H1 (cell line): Measurements from ENCODE around the gene PPP1CB. TPM values are rescaled to one million over a fixed set of nuclear protein-coding genes. Genes with fewer than 3 reads are reported as not detected.

Experiments used
- BCL11A ChIP-seq, 2 experiments: IDR thresholded peaks; one replicate each; pipeline ENCODE4 v1.6.1; 2011; ENCODE audit warnings: low read depth in 2 of 2, low read length in 2 of 2, mild to moderate bottlenecking in 2 of 2
- CBX5 ChIP-seq: fragments of 300-800, 300-1000 bp; sonication (generic); IDR thresholded peaks from 2 replicates; pipeline ENCODE4 v1.7.1; 2016; ENCODE audit warnings: antibody characterized with exemption, low read length, low read depth
- CTBP2 ChIP-seq: IDR thresholded peaks from 2 replicates; pipeline ENCODE4 v1.7.0; 2011; ENCODE audit warnings: borderline replicate concordance, mild to moderate bottlenecking, moderate library complexity, mixed read lengths, low read length; ENCODE audit not compliant: insufficient read depth, insufficient read length
- HDAC2 ChIP-seq, 2 experiments: fragments of 300-600 bp in 1 of 2; sonication (generic) in 1 of 2; IDR thresholded peaks; 2 replicates each; pipeline ENCODE4 v1.6.1; 2011 to 2012; ENCODE audit warnings: low read depth in 2 of 2, low read length in 2 of 2, mild to moderate bottlenecking in 2 of 2, moderate library complexity in 2 of 2, borderline replicate concordance in 1 of 2, inconsistent platforms in 1 of 2
- JUN ChIP-seq: IDR thresholded peaks from 2 replicates; pipeline ENCODE4 v1.6.1; 2011; ENCODE audit warnings: low read depth, mild to moderate bottlenecking, improper control_type of control experiment, low read length
- POLR2AphosphoS5 ChIP-seq: IDR thresholded peaks from 2 replicates; pipeline ENCODE4 v1.6.1; 2011; ENCODE audit warnings: low read depth, low read length
- RNF2 ChIP-seq: fragments of 200-900, 300-1000 bp; sonication (generic); IDR thresholded peaks from 2 replicates; pipeline ENCODE4 v1.7.1; 2016; ENCODE audit warnings: borderline replicate concordance, low read depth, mild to moderate bottlenecking, antibody characterized with exemption, low read length; ENCODE audit not compliant: poor library complexity, severe bottlenecking; ENCODE audit errors: missing control alignments
- SIRT6 ChIP-seq: IDR thresholded peaks from one replicate; pipeline ENCODE4 v1.7.1; 2012; ENCODE audit warnings: low read length, inconsistent platforms
- SIX5 ChIP-seq: IDR thresholded peaks from 2 replicates; pipeline ENCODE4 v1.6.1; 2011; ENCODE audit warnings: mild to moderate bottlenecking, low read depth, low read length
- ZNF274 ChIP-seq: IDR thresholded peaks from 2 replicates; pipeline ENCODE4 v1.7.0; 2012; ENCODE audit warnings: low read length, borderline replicate concordance; ENCODE audit errors: extremely low read depth
- polyA plus RNA-seq, 7 experiments: library from polyadenylated mRNA; depleted of rRNA in 3 of 7; stranded (reverse) in 5 of 7; unstranded in 2 of 7; fragments of >200 nt in 5 of 7; fragments of 200-250 nt in 2 of 7; gene quantifications; 1 replicate in 5 of 7; 2 replicates in 1 of 7; 4 replicates in 1 of 7; pipeline versions ENCODE4 v1.2.1 to v1.2.3, GENCODE V29; 2011 to 2013; ENCODE audit warnings: missing spikeins in 2 of 7, mixed read lengths in 2 of 7
- total RNA-seq: library from RNA; stranded (reverse); fragmentation: NEBNext Ultra II Directional; extraction: Animal tissue kit (Norgen Biotek cat#: 25700); gene quantifications from 2 replicates; pipeline ENCODE4 v1.2.1, GENCODE V29; 2021
- TF ChIP-seq, protein P1 (sequence below): fragments of 300-600 bp; sonication (generic); IDR thresholded peaks from 2 replicates; pipeline ENCODE4 v1.7.1; 2012; ENCODE audit warnings: low read length, moderate library complexity, mild to moderate bottlenecking, inconsistent platforms; ENCODE audit not compliant: insufficient replicate concordance

Gene PPP1CB
- total and polyA plus RNA-seq, 2 of the 8 experiments (the other 6 are each of a cell fraction or from before 2014, with no cell fraction given), result 30.7 to 158 TPM

DNA sequence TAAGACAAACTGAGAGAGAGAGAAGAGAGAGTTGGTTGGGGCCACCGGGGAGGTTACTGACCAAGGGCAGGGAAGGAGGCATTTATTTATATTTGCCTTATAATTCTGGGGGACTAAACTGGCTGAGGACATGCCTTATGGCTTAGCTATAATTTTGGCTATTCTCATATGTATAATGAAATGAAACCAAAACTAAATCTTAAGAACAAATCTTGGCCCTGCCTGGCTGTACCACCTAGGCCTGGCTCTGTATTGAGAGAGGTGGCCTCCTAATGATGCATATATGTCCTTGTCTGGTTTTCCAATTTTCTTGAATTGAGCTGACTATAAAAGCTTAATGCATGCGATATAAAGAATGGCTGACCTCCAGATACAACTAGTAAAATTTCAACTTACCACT is 3.5 kb upstream of the PPP1CB start (continued):
- TF ChIP-seq, protein P1, sequence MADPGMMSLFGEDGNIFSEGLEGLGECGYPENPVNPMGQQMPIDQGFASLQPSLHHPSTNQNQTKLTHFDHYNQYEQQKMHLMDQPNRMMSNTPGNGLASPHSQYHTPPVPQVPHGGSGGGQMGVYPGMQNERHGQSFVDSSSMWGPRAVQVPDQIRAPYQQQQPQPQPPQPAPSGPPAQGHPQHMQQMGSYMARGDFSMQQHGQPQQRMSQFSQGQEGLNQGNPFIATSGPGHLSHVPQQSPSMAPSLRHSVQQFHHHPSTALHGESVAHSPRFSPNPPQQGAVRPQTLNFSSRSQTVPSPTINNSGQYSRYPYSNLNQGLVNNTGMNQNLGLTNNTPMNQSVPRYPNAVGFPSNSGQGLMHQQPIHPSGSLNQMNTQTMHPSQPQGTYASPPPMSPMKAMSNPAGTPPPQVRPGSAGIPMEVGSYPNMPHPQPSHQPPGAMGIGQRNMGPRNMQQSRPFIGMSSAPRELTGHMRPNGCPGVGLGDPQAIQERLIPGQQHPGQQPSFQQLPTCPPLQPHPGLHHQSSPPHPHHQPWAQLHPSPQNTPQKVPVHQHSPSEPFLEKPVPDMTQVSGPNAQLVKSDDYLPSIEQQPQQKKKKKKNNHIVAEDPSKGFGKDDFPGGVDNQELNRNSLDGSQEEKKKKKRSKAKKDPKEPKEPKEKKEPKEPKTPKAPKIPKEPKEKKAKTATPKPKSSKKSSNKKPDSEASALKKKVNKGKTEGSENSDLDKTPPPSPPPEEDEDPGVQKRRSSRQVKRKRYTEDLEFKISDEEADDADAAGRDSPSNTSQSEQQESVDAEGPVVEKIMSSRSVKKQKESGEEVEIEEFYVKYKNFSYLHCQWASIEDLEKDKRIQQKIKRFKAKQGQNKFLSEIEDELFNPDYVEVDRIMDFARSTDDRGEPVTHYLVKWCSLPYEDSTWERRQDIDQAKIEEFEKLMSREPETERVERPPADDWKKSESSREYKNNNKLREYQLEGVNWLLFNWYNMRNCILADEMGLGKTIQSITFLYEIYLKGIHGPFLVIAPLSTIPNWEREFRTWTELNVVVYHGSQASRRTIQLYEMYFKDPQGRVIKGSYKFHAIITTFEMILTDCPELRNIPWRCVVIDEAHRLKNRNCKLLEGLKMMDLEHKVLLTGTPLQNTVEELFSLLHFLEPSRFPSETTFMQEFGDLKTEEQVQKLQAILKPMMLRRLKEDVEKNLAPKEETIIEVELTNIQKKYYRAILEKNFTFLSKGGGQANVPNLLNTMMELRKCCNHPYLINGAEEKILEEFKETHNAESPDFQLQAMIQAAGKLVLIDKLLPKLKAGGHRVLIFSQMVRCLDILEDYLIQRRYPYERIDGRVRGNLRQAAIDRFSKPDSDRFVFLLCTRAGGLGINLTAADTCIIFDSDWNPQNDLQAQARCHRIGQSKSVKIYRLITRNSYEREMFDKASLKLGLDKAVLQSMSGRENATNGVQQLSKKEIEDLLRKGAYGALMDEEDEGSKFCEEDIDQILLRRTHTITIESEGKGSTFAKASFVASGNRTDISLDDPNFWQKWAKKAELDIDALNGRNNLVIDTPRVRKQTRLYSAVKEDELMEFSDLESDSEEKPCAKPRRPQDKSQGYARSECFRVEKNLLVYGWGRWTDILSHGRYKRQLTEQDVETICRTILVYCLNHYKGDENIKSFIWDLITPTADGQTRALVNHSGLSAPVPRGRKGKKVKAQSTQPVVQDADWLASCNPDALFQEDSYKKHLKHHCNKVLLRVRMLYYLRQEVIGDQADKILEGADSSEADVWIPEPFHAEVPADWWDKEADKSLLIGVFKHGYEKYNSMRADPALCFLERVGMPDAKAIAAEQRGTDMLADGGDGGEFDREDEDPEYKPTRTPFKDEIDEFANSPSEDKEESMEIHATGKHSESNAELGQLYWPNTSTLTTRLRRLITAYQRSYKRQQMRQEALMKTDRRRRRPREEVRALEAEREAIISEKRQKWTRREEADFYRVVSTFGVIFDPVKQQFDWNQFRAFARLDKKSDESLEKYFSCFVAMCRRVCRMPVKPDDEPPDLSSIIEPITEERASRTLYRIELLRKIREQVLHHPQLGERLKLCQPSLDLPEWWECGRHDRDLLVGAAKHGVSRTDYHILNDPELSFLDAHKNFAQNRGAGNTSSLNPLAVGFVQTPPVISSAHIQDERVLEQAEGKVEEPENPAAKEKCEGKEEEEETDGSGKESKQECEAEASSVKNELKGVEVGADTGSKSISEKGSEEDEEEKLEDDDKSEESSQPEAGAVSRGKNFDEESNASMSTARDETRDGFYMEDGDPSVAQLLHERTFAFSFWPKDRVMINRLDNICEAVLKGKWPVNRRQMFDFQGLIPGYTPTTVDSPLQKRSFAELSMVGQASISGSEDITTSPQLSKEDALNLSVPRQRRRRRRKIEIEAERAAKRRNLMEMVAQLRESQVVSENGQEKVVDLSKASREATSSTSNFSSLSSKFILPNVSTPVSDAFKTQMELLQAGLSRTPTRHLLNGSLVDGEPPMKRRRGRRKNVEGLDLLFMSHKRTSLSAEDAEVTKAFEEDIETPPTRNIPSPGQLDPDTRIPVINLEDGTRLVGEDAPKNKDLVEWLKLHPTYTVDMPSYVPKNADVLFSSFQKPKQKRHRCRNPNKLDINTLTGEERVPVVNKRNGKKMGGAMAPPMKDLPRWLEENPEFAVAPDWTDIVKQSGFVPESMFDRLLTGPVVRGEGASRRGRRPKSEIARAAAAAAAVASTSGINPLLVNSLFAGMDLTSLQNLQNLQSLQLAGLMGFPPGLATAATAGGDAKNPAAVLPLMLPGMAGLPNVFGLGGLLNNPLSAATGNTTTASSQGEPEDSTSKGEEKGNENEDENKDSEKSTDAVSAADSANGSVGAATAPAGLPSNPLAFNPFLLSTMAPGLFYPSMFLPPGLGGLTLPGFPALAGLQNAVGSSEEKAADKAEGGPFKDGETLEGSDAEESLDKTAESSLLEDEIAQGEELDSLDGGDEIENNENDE, result no peak
- TF ChIP-seq SIRT6, result no peak
- TF ChIP-seq POLR2AphosphoS5, result no peak
- no peak for TF ChIP-seq BCL11A (IDR thresholded peaks at IDR 0.05; ENCODE audit: low read depth in 2 of 2, low read length in 2 of 2)
- TF ChIP-seq HDAC2 (IDR thresholded peaks at IDR 0.05; ENCODE audit: borderline replicate concordance in 1 of 2, low read depth in 2 of 2, low read length in 2 of 2), result no peak
- TF ChIP-seq JUN, result no peak
- TF ChIP-seq RNF2, result no peak
- no peak for TF ChIP-seq ZNF274
- TF ChIP-seq CBX5, result no peak
- TF ChIP-seq CTBP2, result no peak
- TF ChIP-seq SIX5, result no peak
